GM12878 (cell line): Measurements from ENCODE around the gene PCSK9. TPM values are rescaled to one million over a fixed set of nuclear protein-coding genes. Genes with fewer than 3 reads are reported as not detected.

Experiments
- ATAC-seq: fragments of 200-7000 bp; cut with Tn5 transposase; 3 replicates; pipeline ENCODE4 v1.9.1; 2020; ENCODE audit warnings: mild to moderate bottlenecking, moderate library complexity
- BruUV-seq: library from RNA; stranded (reverse); fragments of 400-500 nt; replicated peaks from 2 replicates; lab custom pipeline; 2021; lab: Mats Ljungman, UMichigan
- CTCF ChIA-PET: fragments of 300-600 bp; sonication (Branson Sonifier 250); formaldehyde crosslinking; extraction: SDS; loops from one replicate; lab custom pipeline; 2021; ENCODE audit warnings: inconsistent platforms; lab: Yijun Ruan, JAX
- POLR2A ChIA-PET: fragments of 350-600 bp; formaldehyde crosslinking; extraction: SDS; loops from one replicate; lab custom pipeline; 2021; ENCODE audit warnings: inconsistent platforms; lab: Charles Lee
- RAD21 ChIA-PET: fragments of 300-600 bp; sonication (Branson Sonifier 250); formaldehyde crosslinking; loops from one replicate; lab custom pipeline; 2023; ENCODE audit warnings: antibody characterized with exemption; ENCODE audit not compliant: unreplicated experiment; lab: Charles Lee
- SMC1A ChIA-PET: fragments of 300-600 bp; sonication (Branson Sonifier 250); formaldehyde crosslinking; loops from one replicate; lab custom pipeline; 2023; ENCODE audit not compliant: unreplicated experiment, uncharacterized antibody; lab: Charles Lee
- DNase-seq: peaks from one replicate; pipeline ENCODE4 v3.0.0-alpha.2; 2011; ENCODE audit warnings: low read depth, low spot score
- FAIRE-seq: peaks from 3 replicates; lab custom pipeline; 2011; peaks lifted over from hg19 to GRCh38; lab: Jason Lieb, UNC
- H2AFZ ChIP-seq: 2 replicates; pipeline ENCODE4 v1.6.0; 2011; ENCODE audit warnings: low read depth, low read length, control low read depth; ENCODE audit not compliant: control insufficient read depth
- H3K27ac ChIP-seq: 2 replicates; pipeline ENCODE4 v1.5.1; 2011; ENCODE audit warnings: control low read depth; ENCODE audit not compliant: control insufficient read depth, insufficient read depth
- H3K27me3 ChIP-seq, 2 experiments: replicated peaks in 1 of 2; 2 replicates each; pipeline versions ENCODE4 v1.6.0 to v1.6.1; 2011; ENCODE audit warnings: low read length in 1 of 2; ENCODE audit not compliant: control insufficient read depth in 2 of 2, insufficient read depth in 2 of 2
- H3K36me3 ChIP-seq, 2 experiments: 2 replicates each; pipeline ENCODE4 v1.5.1; 2011; ENCODE audit warnings: low read length in 1 of 2; ENCODE audit not compliant: control insufficient read depth in 2 of 2, insufficient read depth in 2 of 2
- H3K4me1 ChIP-seq: 2 replicates; pipeline ENCODE4 v1.6.1; 2011; ENCODE audit warnings: mild to moderate bottlenecking, low read length, moderate library complexity, mixed read lengths; ENCODE audit not compliant: control insufficient read depth, insufficient read depth
- H3K4me2 ChIP-seq: 2 replicates; pipeline ENCODE4 v1.6.0; 2011; ENCODE audit warnings: control low read depth; ENCODE audit not compliant: control insufficient read depth, insufficient read depth
- H3K4me3 ChIP-seq: fragments of 200-600 bp; sonication (generic); 2 replicates; pipeline ENCODE4 v1.5.1; 2016
- H3K79me2 ChIP-seq: 2 replicates; pipeline ENCODE4 v1.6.0; 2011; ENCODE audit warnings: low read length; ENCODE audit not compliant: control insufficient read depth, insufficient read depth
- H3K9ac ChIP-seq: 2 replicates; pipeline ENCODE4 v1.8.0; 2011; ENCODE audit warnings: low read length, control low read depth, mixed read lengths; ENCODE audit not compliant: control insufficient read depth, insufficient read depth
- H3K9me3 ChIP-seq: replicated peaks from 3 replicates; pipeline ENCODE4 v1.5.1; 2011; ENCODE audit warnings: mild to moderate bottlenecking, low read length; ENCODE audit not compliant: control insufficient read depth, insufficient read depth
- H4K20me1 ChIP-seq: 2 replicates; pipeline ENCODE4 v1.6.0; 2011; ENCODE audit not compliant: control insufficient read depth, insufficient read depth
- RAD21 ChIP-seq: IDR thresholded peaks from 2 replicates; pipeline ENCODE4 v1.6.1; 2011; ENCODE audit warnings: mild to moderate bottlenecking, low read depth, low read length, moderate library complexity; ENCODE audit not compliant: insufficient read depth
- RB1 ChIP-seq: fragments of 450-650 bp; formaldehyde crosslinking; IDR thresholded peaks from 2 replicates; pipeline ENCODE4 v1.6.1; 2017; ENCODE audit warnings: mild to moderate bottlenecking, borderline replicate concordance
- RBBP5 ChIP-seq: fragments of 200-600 bp; sonication (generic); conservative IDR thresholded peaks from 2 replicates; pipeline ENCODE4 v1.6.1; 2016
- SMARCA5 ChIP-seq: fragments of 450-650 bp; IDR thresholded peaks from 2 replicates; pipeline ENCODE4 v1.6.1; 2017; ENCODE audit warnings: mild to moderate bottlenecking
- SMC3 ChIP-seq: IDR thresholded peaks from 2 replicates; pipeline ENCODE4 v1.6.1; 2011; ENCODE audit warnings: low read length, improper control_type of control experiment, borderline replicate concordance
- YBX1 ChIP-seq: fragments of 450-650 bp; IDR thresholded peaks from 2 replicates; pipeline ENCODE4 v1.6.1; 2016; ENCODE audit warnings: antibody characterized with exemption
- YY1 ChIP-seq: IDR thresholded peaks from 2 replicates; pipeline ENCODE4 v1.6.1; 2011; ENCODE audit warnings: low read depth, mild to moderate bottlenecking, low read length
- WGBS: methylation state at CpG from one replicate; pipeline ENCODE4 v1.1.6; 2016; ENCODE audit warnings: low lambda C conversion rate; ENCODE audit not compliant: insufficient replicate concordance, insufficient coverage; ENCODE audit errors: missing lambda C conversion rate; 5-methylcytosine and 5-hydroxymethylcytosine counted together
- in situ Hi-C: fragments of 300-500 bp; cut with MboI; formaldehyde crosslinking; loops from 9 replicates; pipeline ENCODE4 v1.14.3; 2018; ENCODE audit warnings: mixed read lengths
- intact Hi-C: fragments of 100-400 bp; cut with micrococcal nuclease; formaldehyde crosslinking; loops from one replicate; pipeline ENCODE4 v1.14.2; 2022; ENCODE audit not compliant: unreplicated experiment
- polyA plus RNA-seq, 11 experiments: library from polyadenylated mRNA; depleted of rRNA in 4 of 11; unstranded in 6 of 11; stranded (reverse) in 5 of 11; fragments of >200 nt; fragmentation: Nextera tagmentation in 4 of 11; fragmentation: Illumina TruSeq in 1 of 11; extraction: Ambion mirVana in 4 of 11; extraction: Trizol in 1 of 11; gene quantifications; 1 replicate in 1 of 11; 2 replicates in 10 of 11; pipeline versions ENCODE4 v1.2.1 to v1.2.3, GENCODE V29; 2011 to 2016; ENCODE audit warnings: inconsistent platforms in 2 of 11, missing spikeins in 2 of 11, low read depth in 1 of 11
- total RNA-seq, 4 experiments: library from RNA; depleted of rRNA in 3 of 4; stranded (reverse); fragments of >200 nt in 3 of 4; fragmentation: Illumina TruSeq in 1 of 4; extraction: Trizol in 1 of 4; gene quantifications; 2 replicates each; pipeline versions ENCODE4 v1.2.1 to v1.2.3, GENCODE V29; 2013 to 2021
- TF ChIP-seq, protein P1 (sequence below), 3 experiments: IDR thresholded peaks in 2 of 3; conservative IDR thresholded peaks in 1 of 3; 2 replicates each; pipeline ENCODE4 v1.5.1; 2011; ENCODE audit warnings: low read depth in 3 of 3, low read length in 3 of 3, mild to moderate bottlenecking in 3 of 3, control low read depth in 2 of 3, moderate library complexity in 2 of 3, inconsistent platforms in 1 of 3, mixed read lengths in 1 of 3; ENCODE audit not compliant: control insufficient read depth in 2 of 3, insufficient read depth in 1 of 3; ENCODE audit errors: extremely low read depth in 1 of 3
- TF ChIP-seq, protein P2 (sequence below): IDR thresholded peaks from 2 replicates; pipeline ENCODE4 v1.6.1; 2011; ENCODE audit warnings: mild to moderate bottlenecking, low read depth, low read length, moderate library complexity; ENCODE audit not compliant: insufficient replicate concordance

PCSK9 gene
- total and polyA plus RNA-seq, 10 of the 15 experiments (the other 5 are each of a cell fraction or from before 2014, with no cell fraction given) = 0.03 to 0.15 TPM; not detected in 8

DNA sequence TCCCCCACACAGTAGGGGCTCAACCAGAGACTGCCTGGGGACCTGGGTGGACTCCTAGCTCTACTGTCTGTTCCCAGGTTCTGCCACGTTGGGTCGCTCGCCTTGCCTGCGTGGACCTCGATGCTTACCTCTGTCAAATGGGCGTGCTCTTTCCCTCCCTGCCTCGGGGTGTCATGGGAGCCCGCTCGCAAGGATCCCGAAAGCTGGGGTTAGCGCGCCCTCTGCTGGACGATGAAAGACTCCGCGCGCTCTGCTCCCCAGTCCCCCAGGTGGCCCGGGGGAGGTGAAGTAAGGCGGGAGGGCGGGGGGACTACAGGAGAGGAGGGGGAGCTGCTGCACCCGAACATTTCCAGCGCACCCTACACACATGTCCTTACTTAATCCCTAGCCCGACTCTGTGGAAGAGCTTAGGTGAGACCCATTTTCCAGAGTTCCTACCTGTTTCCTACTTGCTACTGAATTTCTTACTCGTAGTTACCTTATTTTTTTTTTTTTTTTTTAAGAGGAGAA, 42.9 kb upstream of the PCSK9 start:
- H4K20me1 ChIP-seq = no peaks in the 10 kb centered on the region; the same call in 1 of the 2 replicates
- H3K9me3 ChIP-seq = no peaks in the 10 kb centered on the region
- H3K4me1 ChIP-seq = peaks cover 3% of the 10 kb centered on the region; the same call in 1 of the 2 replicates
- no peaks in the 10 kb centered on the region for H3K36me3 ChIP-seq
- CTCF ChIA-PET = interaction anchor here (0.7 to 19.5 kb wide), 18 partner anchors 9 to 123 kb away, joined by 3 to 436 read pairs (median 5); no protein-coding TSS in a partner anchor
- H3K4me3 ChIP-seq = no peak overlapping the region
- intact Hi-C loops = loop anchor here (1.0 kb wide), 2 partner anchors 46 to 51 kb away; no protein-coding TSS in a partner anchor
- no TSS peak for BruUV-seq
- H3K79me2 ChIP-seq = no peaks in the 10 kb centered on the region
- DNase-seq = no peak
- peak overlapping the region; percentile 1 for H2AFZ ChIP-seq
- POLR2A ChIA-PET = no interaction called here
- H3K27me3 ChIP-seq = peaks cover 2 to 5% of the 10 kb centered on the region in 2 experiments
- WGBS = under 1% methylated on average over 16 of the region's 23 CpGs
- RAD21 ChIA-PET = interaction anchor here (0.6 to 5.0 kb wide), 4 partner anchors 14 to 507 kb away, joined by 3 to 156 read pairs (median 4); no protein-coding TSS in a partner anchor
- FAIRE-seq = peak; percentile 74
- H3K4me2 ChIP-seq = peak overlapping the region; percentile 3; the same call in 1 of the 2 replicates
- in situ Hi-C loops = loop anchor here (5.0 kb wide), 1 partner anchor 44 kb away; no protein-coding TSS in a partner anchor
- H3K27ac ChIP-seq = no peak overlapping the region
- H3K9ac ChIP-seq = no peak overlapping the region
- peak; percentile 95 for TF ChIP-seq SMC3
- TF ChIP-seq, protein P1, sequence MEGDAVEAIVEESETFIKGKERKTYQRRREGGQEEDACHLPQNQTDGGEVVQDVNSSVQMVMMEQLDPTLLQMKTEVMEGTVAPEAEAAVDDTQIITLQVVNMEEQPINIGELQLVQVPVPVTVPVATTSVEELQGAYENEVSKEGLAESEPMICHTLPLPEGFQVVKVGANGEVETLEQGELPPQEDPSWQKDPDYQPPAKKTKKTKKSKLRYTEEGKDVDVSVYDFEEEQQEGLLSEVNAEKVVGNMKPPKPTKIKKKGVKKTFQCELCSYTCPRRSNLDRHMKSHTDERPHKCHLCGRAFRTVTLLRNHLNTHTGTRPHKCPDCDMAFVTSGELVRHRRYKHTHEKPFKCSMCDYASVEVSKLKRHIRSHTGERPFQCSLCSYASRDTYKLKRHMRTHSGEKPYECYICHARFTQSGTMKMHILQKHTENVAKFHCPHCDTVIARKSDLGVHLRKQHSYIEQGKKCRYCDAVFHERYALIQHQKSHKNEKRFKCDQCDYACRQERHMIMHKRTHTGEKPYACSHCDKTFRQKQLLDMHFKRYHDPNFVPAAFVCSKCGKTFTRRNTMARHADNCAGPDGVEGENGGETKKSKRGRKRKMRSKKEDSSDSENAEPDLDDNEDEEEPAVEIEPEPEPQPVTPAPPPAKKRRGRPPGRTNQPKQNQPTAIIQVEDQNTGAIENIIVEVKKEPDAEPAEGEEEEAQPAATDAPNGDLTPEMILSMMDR (IDR thresholded peaks at IDR 0.05 in 2 of 3, conservative IDR thresholded peaks at IDR 0.05 in 1 of 3; ENCODE audit: control insufficient read depth in 2 of 3, extremely low read depth in 1 of 3, insufficient read depth in 1 of 3, low read depth in 3 of 3, low read length in 3 of 3) = peak; percentile 59 to 88 (median 87)
- TF ChIP-seq RBBP5 = no peak
- TF ChIP-seq RAD21 = peak; percentile 97
- peak; percentile 41; the same call in 1 of the 2 replicates for TF ChIP-seq RB1
- TF ChIP-seq, protein P2, sequence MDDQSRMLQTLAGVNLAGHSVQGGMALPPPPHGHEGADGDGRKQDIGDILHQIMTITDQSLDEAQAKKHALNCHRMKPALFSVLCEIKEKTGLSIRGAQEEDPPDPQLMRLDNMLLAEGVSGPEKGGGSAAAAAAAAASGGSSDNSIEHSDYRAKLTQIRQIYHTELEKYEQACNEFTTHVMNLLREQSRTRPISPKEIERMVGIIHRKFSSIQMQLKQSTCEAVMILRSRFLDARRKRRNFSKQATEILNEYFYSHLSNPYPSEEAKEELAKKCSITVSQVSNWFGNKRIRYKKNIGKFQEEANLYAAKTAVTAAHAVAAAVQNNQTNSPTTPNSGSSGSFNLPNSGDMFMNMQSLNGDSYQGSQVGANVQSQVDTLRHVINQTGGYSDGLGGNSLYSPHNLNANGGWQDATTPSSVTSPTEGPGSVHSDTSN = no peak
- TF ChIP-seq YBX1 = no peak
- peak; percentile 86 for TF ChIP-seq YY1
- peak; percentile 89 for TF ChIP-seq SMARCA5
- TF ChIP-seq, all 136 proteins: peak for 6
- ATAC-seq = peak; percentile 97
- SMC1A ChIA-PET = interaction anchor here (0.8 to 6.7 kb wide), 8 partner anchors 12 to 56 kb away, joined by 3 to 147 read pairs (median 4); no protein-coding TSS in a partner anchor
